NT2/D1 (cell line): ENCODE results near the gene OGG1.

Experiments
- SUZ12 ChIP-seq: IDR thresholded peaks from 2 replicates; pipeline ENCODE4 v1.6.1; 2011; ENCODE audit not compliant: insufficient read length, insufficient read depth; ENCODE audit errors: extremely low read depth
- ZNF274 ChIP-seq: IDR thresholded peaks from 2 replicates; pipeline ENCODE4 v1.6.1; 2011; ENCODE audit warnings: mild to moderate bottlenecking, low read depth, low read length

DNA sequence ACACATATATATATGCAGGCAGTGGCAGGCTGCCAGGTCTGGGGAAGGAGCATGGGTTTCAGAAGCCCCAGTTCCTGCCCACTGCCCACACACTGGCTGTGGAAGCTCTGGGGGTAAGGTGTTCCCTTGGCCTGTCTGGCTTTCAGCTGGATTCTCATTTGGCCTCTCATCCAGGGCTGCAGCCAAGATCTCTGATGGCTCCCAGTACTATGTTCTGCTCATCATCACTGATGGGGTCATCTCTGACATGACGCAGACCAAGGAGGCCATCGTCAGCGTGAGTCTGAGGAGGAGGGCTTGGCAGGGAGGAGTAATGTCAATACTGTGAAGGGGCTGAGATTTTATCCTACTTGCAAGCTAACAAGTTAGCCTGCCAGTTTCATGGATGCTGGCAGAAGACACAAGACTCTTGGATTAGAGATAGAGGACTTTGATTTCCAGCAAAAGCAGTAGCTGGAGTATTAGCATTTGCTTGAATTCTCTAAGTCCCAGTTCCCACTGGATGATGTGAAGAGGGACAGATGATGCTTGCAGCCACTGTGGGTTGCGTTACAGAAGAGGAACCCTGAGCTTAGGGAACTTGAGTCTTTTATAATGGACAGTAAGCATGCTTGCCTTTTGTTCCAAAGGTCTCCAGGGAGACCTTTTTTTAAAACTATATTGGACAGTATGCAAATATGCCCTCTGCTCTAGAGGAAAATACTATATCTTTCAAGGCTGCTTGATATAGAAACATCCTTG, 23.8 kb upstream of the OGG1 start:
- TF ChIP-seq ZNF274 (no peak), SUZ12 (no peak)
